Measurements from ENCODE around the gene DSCAML1.

DNA sequence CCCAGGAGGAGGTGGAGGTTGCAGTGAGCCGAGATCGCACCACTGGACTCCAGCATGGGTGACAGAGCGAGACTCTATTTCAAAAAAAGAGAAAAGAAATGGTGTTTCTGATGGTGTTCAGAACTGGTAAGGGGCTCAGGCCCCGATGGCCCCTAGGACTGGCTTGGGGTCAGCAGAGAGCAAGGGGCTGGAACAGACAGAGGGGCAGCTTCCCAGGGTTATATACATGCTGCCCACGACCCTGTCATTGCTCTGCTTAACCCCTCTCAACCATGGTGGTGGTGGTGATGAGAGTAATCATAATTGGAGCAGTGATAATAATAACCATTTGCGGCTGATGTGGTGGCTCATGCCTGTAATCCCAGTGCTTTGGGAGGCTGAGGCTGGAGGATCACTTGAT, 390.0 kb downstream of the DSCAML1 start:
- TF ChIP-seq, protein P1, sequence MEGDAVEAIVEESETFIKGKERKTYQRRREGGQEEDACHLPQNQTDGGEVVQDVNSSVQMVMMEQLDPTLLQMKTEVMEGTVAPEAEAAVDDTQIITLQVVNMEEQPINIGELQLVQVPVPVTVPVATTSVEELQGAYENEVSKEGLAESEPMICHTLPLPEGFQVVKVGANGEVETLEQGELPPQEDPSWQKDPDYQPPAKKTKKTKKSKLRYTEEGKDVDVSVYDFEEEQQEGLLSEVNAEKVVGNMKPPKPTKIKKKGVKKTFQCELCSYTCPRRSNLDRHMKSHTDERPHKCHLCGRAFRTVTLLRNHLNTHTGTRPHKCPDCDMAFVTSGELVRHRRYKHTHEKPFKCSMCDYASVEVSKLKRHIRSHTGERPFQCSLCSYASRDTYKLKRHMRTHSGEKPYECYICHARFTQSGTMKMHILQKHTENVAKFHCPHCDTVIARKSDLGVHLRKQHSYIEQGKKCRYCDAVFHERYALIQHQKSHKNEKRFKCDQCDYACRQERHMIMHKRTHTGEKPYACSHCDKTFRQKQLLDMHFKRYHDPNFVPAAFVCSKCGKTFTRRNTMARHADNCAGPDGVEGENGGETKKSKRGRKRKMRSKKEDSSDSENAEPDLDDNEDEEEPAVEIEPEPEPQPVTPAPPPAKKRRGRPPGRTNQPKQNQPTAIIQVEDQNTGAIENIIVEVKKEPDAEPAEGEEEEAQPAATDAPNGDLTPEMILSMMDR (IDR thresholded peaks at IDR 0.05): no peak
- TF ChIP-seq POLR2A (IDR thresholded peaks at IDR 0.05): no peak

Measured in tibial nerve (tissue), 3 donors.